CD14-positive monocyte (primary cell): ENCODE measurements around the gene OSBPL9. TPM values are rescaled to one million over a fixed set of nuclear protein-coding genes. Genes with fewer than 3 reads are reported as not detected.

ENCODE experiments used
- DNase-seq, 3 donors: peaks; one replicate each; pipeline ENCODE4 v3.0.0-alpha.2; 2011 to 2022
- H2AFZ ChIP-seq: 2 replicates; pipeline ENCODE4 v1.6.0; 2012; ENCODE audit warnings: mild to moderate bottlenecking, low read depth, low read length, inconsistent platforms; ENCODE audit not compliant: insufficient read depth, poor library complexity, severe bottlenecking
- H3K27ac ChIP-seq, 2 donors: 1 replicate in 1 of 2; 2 replicates in 1 of 2; pipeline ENCODE4 v1.5.1; 2012 to 2013; ENCODE audit warnings: low read length in 2 of 2, control low read depth in 1 of 2, inconsistent platforms in 1 of 2, low read depth in 1 of 2, mild to moderate bottlenecking in 1 of 2
- H3K27me3 ChIP-seq, 2 donors: one replicate each; pipeline versions ENCODE4 v1.6.0 to v1.6.1; 2011 to 2013; ENCODE audit warnings: low read length in 2 of 2; ENCODE audit not compliant: control insufficient read depth in 2 of 2, insufficient read depth in 2 of 2
- H3K36me3 ChIP-seq, 2 donors: replicated peaks in 1 of 2; 1 replicate in 1 of 2; 2 replicates in 1 of 2; pipeline versions ENCODE4 v1.5.1 to v1.6.1; 2012 to 2013; ENCODE audit warnings: low read length in 2 of 2, control low read depth in 1 of 2, inconsistent platforms in 1 of 2, mild to moderate bottlenecking in 1 of 2; ENCODE audit not compliant: insufficient read depth in 2 of 2, control insufficient read depth in 1 of 2
- H3K4me1 ChIP-seq, 2 donors: 1 replicate in 1 of 2; 2 replicates in 1 of 2; pipeline versions ENCODE4 v1.5.1 to v1.6.1; 2012 to 2013; ENCODE audit warnings: low read length in 2 of 2, control low read depth in 1 of 2, inconsistent platforms in 1 of 2, mild to moderate bottlenecking in 1 of 2, moderate library complexity in 1 of 2; ENCODE audit not compliant: insufficient read depth in 2 of 2, control insufficient read depth in 1 of 2
- H3K4me2 ChIP-seq: replicated peaks from 2 replicates; pipeline ENCODE3; 2012; ENCODE audit warnings: low read length, moderate library complexity, mild to moderate bottlenecking; ENCODE audit not compliant: poor library complexity, severe bottlenecking; ENCODE audit errors: extremely low read depth
- H3K4me3 ChIP-seq, 3 experiments: fragments of 200-600 bp in 1 of 3; sonication (generic) in 1 of 3; replicated peaks in 1 of 3; 1 replicate in 2 of 3; 2 replicates in 1 of 3; pipeline ENCODE4 v1.5.1; 2011 to 2013; ENCODE audit warnings: low read length in 3 of 3, mild to moderate bottlenecking in 3 of 3, control low read depth in 2 of 3, low read depth in 2 of 3, inconsistent platforms in 1 of 3, moderate library complexity in 1 of 3
- H3K79me2 ChIP-seq: 2 replicates; pipeline ENCODE4 v1.6.0; 2012; ENCODE audit warnings: mild to moderate bottlenecking, control low read depth, inconsistent platforms, low read length, moderate library complexity; ENCODE audit not compliant: insufficient read depth
- H3K9ac ChIP-seq: 2 replicates; pipeline ENCODE4 v1.6.0; 2017; ENCODE audit warnings: low read length, mild to moderate bottlenecking; ENCODE audit not compliant: insufficient read depth, poor library complexity, severe bottlenecking
- H3K9me3 ChIP-seq, 2 donors: replicated peaks in 1 of 2; 1 replicate in 1 of 2; 2 replicates in 1 of 2; pipeline versions ENCODE4 v1.5.1 to v1.6.1; 2012 to 2013; ENCODE audit warnings: low read length in 2 of 2, control low read depth in 1 of 2; ENCODE audit not compliant: control insufficient read depth in 1 of 2, insufficient read depth in 1 of 2
- H4K20me1 ChIP-seq: 2 replicates; pipeline ENCODE4 v1.6.0; 2012; ENCODE audit warnings: mild to moderate bottlenecking, low read length, control low read depth, moderate library complexity; ENCODE audit not compliant: insufficient read depth
- H3K27ac Mint-ChIP-seq, 7 donors: one replicate each; pipeline ENCODE4 v1.8.0; 2020; ENCODE audit warnings: mild to moderate bottlenecking in 7 of 7, mixed read lengths in 7 of 7, moderate library complexity in 6 of 7, inconsistent platforms in 2 of 7
- H3K27me3 Mint-ChIP-seq, 3 donors: one replicate each; pipeline ENCODE4 v1.8.0; 2021 to 2022; ENCODE audit warnings: low read depth in 3 of 3, mild to moderate bottlenecking in 3 of 3, mixed read lengths in 3 of 3, moderate library complexity in 3 of 3, inconsistent platforms in 1 of 3
- H3K36me3 Mint-ChIP-seq, 2 donors: one replicate each; pipeline ENCODE4 v1.8.0; 2020; ENCODE audit warnings: mixed read lengths in 2 of 2, inconsistent platforms in 1 of 2, mild to moderate bottlenecking in 1 of 2
- H3K4me1 Mint-ChIP-seq: one replicate; pipeline ENCODE4 v1.8.0; 2020; ENCODE audit warnings: mild to moderate bottlenecking, mixed read lengths
- H3K4me3 Mint-ChIP-seq, 2 donors: one replicate each; pipeline ENCODE4 v1.8.0; 2020; ENCODE audit warnings: mild to moderate bottlenecking in 2 of 2, mixed read lengths in 2 of 2, moderate library complexity in 1 of 2
- H3K9me3 Mint-ChIP-seq, 7 donors: one replicate each; pipeline ENCODE4 v1.8.0; 2020 to 2022; ENCODE audit warnings: mixed read lengths in 7 of 7, mild to moderate bottlenecking in 6 of 7, moderate library complexity in 6 of 7, inconsistent platforms in 2 of 7
- CTCF ChIP-seq: fragments of 200-600 bp; IDR thresholded peaks from one replicate; pipeline ENCODE4 v1.8.0; 2022; ENCODE audit warnings: antibody characterized with exemption, mild to moderate bottlenecking
- WGBS: methylation state at CpG from one replicate; pipeline ENCODE4 v1.1.5; 2013; ENCODE audit warnings: missing lambda C conversion rate; ENCODE audit not compliant: insufficient coverage; 5-methylcytosine and 5-hydroxymethylcytosine counted together
- intact Hi-C, 2 donors: fragments of 100-400 bp; cut with micrococcal nuclease; formaldehyde crosslinking; loops; one replicate each; pipeline versions ENCODE4 v1.15.0 to v1.15.1; 2023
- polyA plus RNA-seq, 3 donors: library from polyadenylated mRNA; depleted of rRNA in 1 of 3; unstranded in 2 of 3; stranded (reverse) in 1 of 3; fragments of 300-500 nt in 2 of 3; fragments of >200 nt in 1 of 3; fragmentation: Illumina TruSeq in 2 of 3; gene quantifications; 1 replicate in 2 of 3; 2 replicates in 1 of 3; pipeline ENCODE4 v1.2.3, GENCODE V29; 2012 to 2021

OSBPL9 gene
- polyA plus RNA-seq, 3 donors: 22.2 to 41.4 (median 31.3) TPM

GRCh38 chr1:51568231-51568935 is 48.5 kb upstream of the OSBPL9 start:
- H3K4me2 ChIP-seq: no peak overlapping the region
- no peak overlapping the region for H3K27ac ChIP-seq
- no peak overlapping the region for H2AFZ ChIP-seq
- peaks cover 32% of the 10 kb centered on the region in 2 donors for H3K4me1 ChIP-seq
- H3K4me3 Mint-ChIP-seq: no peak overlapping the region
- no peaks in the 10 kb centered on the region for H3K79me2 ChIP-seq
- peaks cover 42% of the 10 kb centered on the region for H3K4me1 Mint-ChIP-seq
- no peaks in the 10 kb centered on the region for H4K20me1 ChIP-seq
- peaks cover 0 to 5% (median 4%) of the 10 kb centered on the region in 3 donors for H3K27me3 Mint-ChIP-seq
- H3K27me3 ChIP-seq: no peaks in the 10 kb centered on the region
- DNase-seq: no peak
- TF ChIP-seq CTCF: no peak
- no peaks in the 10 kb centered on the region for H3K9me3 ChIP-seq
- intact Hi-C loops: no loop called here
- no peaks in the 10 kb centered on the region for H3K36me3 Mint-ChIP-seq
- 100% methylated on average over 2 of the region's 7 CpGs for WGBS
- no peak overlapping the region for H3K4me3 ChIP-seq
- peak overlapping the region in 3 of 7 donors; percentile 38 to 83 (median 59) for H3K27ac Mint-ChIP-seq
- no peaks in the 10 kb centered on the region for H3K9me3 Mint-ChIP-seq
- H3K9ac ChIP-seq: no peak overlapping the region
- H3K36me3 ChIP-seq: no peaks in the 10 kb centered on the region

- peak; percentile 26 to 70 (median 54) for DNase-seq
- peaks cover 26 to 28% of the 10 kb centered on the region in 2 donors for H3K4me1 ChIP-seq
- no peaks in the 10 kb centered on the region for H3K36me3 Mint-ChIP-seq
- intact Hi-C loops: no loop called here
- H3K4me1 Mint-ChIP-seq: peaks cover 34% of the 10 kb centered on the region
- H3K27me3 Mint-ChIP-seq: peaks cover 0 to 4% (median 3%) of the 10 kb centered on the region in 3 donors
- WGBS: 0% methylated on average over 2 of the region's 4 CpGs
- H3K27ac Mint-ChIP-seq: peak overlapping the region; percentile 36 to 83 (median 76)
- H3K79me2 ChIP-seq: no peaks in the 10 kb centered on the region
- H3K9me3 Mint-ChIP-seq: no peaks in the 10 kb centered on the region
- no peaks in the 10 kb centered on the region for H4K20me1 ChIP-seq
- H3K4me3 ChIP-seq: peak overlapping the region in 1 of 3 experiments; percentile 53
- peak overlapping the region; percentile 2 for H3K9ac ChIP-seq
- no peaks in the 10 kb centered on the region for H3K27me3 ChIP-seq
- peak overlapping the region; percentile 4 to 55 for H3K4me3 Mint-ChIP-seq
- peak overlapping the region in 1 of 2 donors; percentile 70 for H3K27ac ChIP-seq
- H3K9me3 ChIP-seq: no peaks in the 10 kb centered on the region
- H3K4me2 ChIP-seq: peak overlapping the region; percentile 48
- H2AFZ ChIP-seq: peak overlapping the region; percentile 68
- no peaks in the 10 kb centered on the region for H3K36me3 ChIP-seq
- peak; percentile 7 for TF ChIP-seq CTCF
Observed at GRCh38 chr1:51569284-51570062, 47.4 kb upstream of the OSBPL9 start.
